ENCODE results near the gene ANTXR2.

- no peak for TF ChIP-seq CTCF (IDR thresholded peaks at IDR 0.05)
- TF ChIP-seq ZFX (IDR thresholded peaks at IDR 0.05; ENCODE audit: borderline replicate concordance) = no peak
Observed at GRCh38 chr4:79913581-79913980, 159.4 kb downstream of the ANTXR2 start.

All from 22Rv1 (cell line).